Trophoblast cell (in vitro differentiated cells and primary cell): Measurements from ENCODE around the gene TMEM214.

ENCODE experiments used
- DNase-seq, 2 donors: peaks; one replicate each; pipeline ENCODE4 v3.0.0-alpha.2; 2016
- H2AFZ ChIP-seq: 2 replicates; pipeline ENCODE4 v1.6.1; 2013; ENCODE audit warnings: low read length, moderate library complexity, mild to moderate bottlenecking; ENCODE audit not compliant: insufficient read depth, poor library complexity
- H2AK5ac ChIP-seq: 2 replicates; pipeline ENCODE4 v1.6.1; 2013; ENCODE audit warnings: mild to moderate bottlenecking, low read length
- H2BK120ac ChIP-seq: 2 replicates; pipeline ENCODE4 v1.6.1; 2013; ENCODE audit warnings: low read length, mild to moderate bottlenecking, moderate library complexity; ENCODE audit not compliant: insufficient read depth, poor library complexity
- H2BK12ac ChIP-seq: 2 replicates; pipeline ENCODE4 v1.6.1; 2013; ENCODE audit warnings: mild to moderate bottlenecking, low read length, moderate library complexity
- H2BK5ac ChIP-seq: 2 replicates; pipeline ENCODE4 v1.6.1; 2013; ENCODE audit warnings: low read length, low read depth, moderate library complexity, mild to moderate bottlenecking; ENCODE audit not compliant: poor library complexity
- H3K14ac ChIP-seq: 2 replicates; pipeline ENCODE4 v1.6.1; 2013; ENCODE audit warnings: mild to moderate bottlenecking, low read length
- H3K18ac ChIP-seq: 2 replicates; pipeline ENCODE4 v1.6.1; 2013; ENCODE audit warnings: mild to moderate bottlenecking, low read length
- H3K23ac ChIP-seq: 2 replicates; pipeline ENCODE4 v1.6.1; 2013; ENCODE audit warnings: low read length
- H3K27ac ChIP-seq: 2 replicates; pipeline ENCODE4 v1.5.1; 2013; ENCODE audit warnings: low read depth, mild to moderate bottlenecking, inconsistent platforms, low read length, moderate library complexity
- H3K27me3 ChIP-seq: 2 replicates; pipeline ENCODE4 v1.6.1; 2013; ENCODE audit warnings: inconsistent platforms, mild to moderate bottlenecking, low read length, moderate library complexity; ENCODE audit not compliant: insufficient read depth
- H3K36me3 ChIP-seq, 2 experiments: 1 replicate in 1 of 2; 2 replicates in 1 of 2; pipeline ENCODE4 v1.6.1; 2013; ENCODE audit warnings: low read length in 2 of 2, mild to moderate bottlenecking in 2 of 2, moderate library complexity in 1 of 2; ENCODE audit not compliant: insufficient read depth in 2 of 2, control insufficient read depth in 1 of 2
- H3K4ac ChIP-seq: 2 replicates; pipeline ENCODE4 v1.6.1; 2013; ENCODE audit warnings: low read depth, mild to moderate bottlenecking, low read length, moderate library complexity
- H3K4me1 ChIP-seq, 2 experiments: 1 replicate in 1 of 2; 2 replicates in 1 of 2; pipeline ENCODE4 v1.6.1; 2013; ENCODE audit warnings: low read length in 2 of 2, mild to moderate bottlenecking in 2 of 2, moderate library complexity in 1 of 2; ENCODE audit not compliant: insufficient read depth in 2 of 2, control insufficient read depth in 1 of 2
- H3K4me2 ChIP-seq: 2 replicates; pipeline ENCODE4 v1.6.1; 2013; ENCODE audit warnings: inconsistent platforms, mild to moderate bottlenecking, low read length, moderate library complexity
- H3K4me3 ChIP-seq: 2 replicates; pipeline ENCODE4 v1.5.1; 2013; ENCODE audit warnings: mild to moderate bottlenecking, low read depth, low read length, inconsistent platforms
- H3K79me1 ChIP-seq: one replicate; pipeline ENCODE4 v1.6.1; 2013; ENCODE audit warnings: low read length
- H3K79me2 ChIP-seq: 2 replicates; pipeline ENCODE4 v1.6.1; 2013; ENCODE audit warnings: low read length, mild to moderate bottlenecking; ENCODE audit not compliant: control insufficient read depth, insufficient read depth, poor library complexity
- H3K9ac ChIP-seq: 2 replicates; pipeline ENCODE4 v1.6.1; 2013; ENCODE audit warnings: mild to moderate bottlenecking, low read length
- H3K9me3 ChIP-seq: 2 replicates; pipeline ENCODE4 v1.6.1; 2013; ENCODE audit warnings: low read depth, mild to moderate bottlenecking, control low read depth, inconsistent platforms, low read length; ENCODE audit not compliant: insufficient read depth
- H4K12ac ChIP-seq: 2 replicates; pipeline ENCODE4 v1.6.1; 2013; ENCODE audit warnings: low read depth, mild to moderate bottlenecking, low read length, moderate library complexity
- H4K8ac ChIP-seq: 2 replicates; pipeline ENCODE4 v1.6.1; 2013; ENCODE audit warnings: low read depth, mild to moderate bottlenecking, low read length, moderate library complexity
- H4K91ac ChIP-seq: one replicate; pipeline ENCODE4 v1.6.1; 2013; ENCODE audit warnings: low read depth, mild to moderate bottlenecking, low read length, moderate library complexity
- WGBS: extraction: QIAGEN DNeasy Blood & Tissue Kit; methylation state at CpG from one replicate; pipeline ENCODE4 v1.1.7; 2013; ENCODE audit warnings: missing lambda C conversion rate; ENCODE audit not compliant: insufficient read length, insufficient coverage; ENCODE audit errors: extremely low coverage; 5-methylcytosine and 5-hydroxymethylcytosine counted together

TMEM214 gene

DNA sequence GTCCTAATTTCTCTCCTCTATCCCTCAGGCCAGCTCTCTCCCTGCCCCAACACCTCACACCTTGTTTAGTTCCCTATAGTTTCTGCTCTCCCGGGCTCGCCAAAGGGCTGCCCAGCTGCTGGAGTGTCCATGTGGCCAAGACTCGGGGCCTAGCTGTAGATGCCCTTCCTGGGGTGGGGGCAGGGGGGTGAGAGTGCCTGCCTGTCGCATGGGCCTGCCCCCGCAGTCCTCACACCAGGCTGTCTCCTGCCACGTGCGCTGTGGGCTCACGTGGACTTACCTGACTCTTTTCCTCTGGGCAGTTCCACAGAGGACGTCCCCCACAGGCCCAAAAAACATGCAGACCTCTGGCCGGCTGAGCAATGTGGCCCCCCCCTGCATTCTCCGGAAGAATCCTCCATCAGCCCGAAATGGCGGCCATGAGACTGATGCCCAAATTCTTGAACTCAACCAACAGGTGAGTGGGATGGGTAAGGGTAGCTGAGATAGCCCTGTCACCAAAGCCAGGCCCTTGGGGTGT is 7.4 kb upstream of the TMEM214 start:
- Histone ChIP-seq H3K79me2 (no peaks in the 10 kb centered on the region), H2AK5ac (no peak overlapping the region), H2BK5ac (no peak overlapping the region)

DNA sequence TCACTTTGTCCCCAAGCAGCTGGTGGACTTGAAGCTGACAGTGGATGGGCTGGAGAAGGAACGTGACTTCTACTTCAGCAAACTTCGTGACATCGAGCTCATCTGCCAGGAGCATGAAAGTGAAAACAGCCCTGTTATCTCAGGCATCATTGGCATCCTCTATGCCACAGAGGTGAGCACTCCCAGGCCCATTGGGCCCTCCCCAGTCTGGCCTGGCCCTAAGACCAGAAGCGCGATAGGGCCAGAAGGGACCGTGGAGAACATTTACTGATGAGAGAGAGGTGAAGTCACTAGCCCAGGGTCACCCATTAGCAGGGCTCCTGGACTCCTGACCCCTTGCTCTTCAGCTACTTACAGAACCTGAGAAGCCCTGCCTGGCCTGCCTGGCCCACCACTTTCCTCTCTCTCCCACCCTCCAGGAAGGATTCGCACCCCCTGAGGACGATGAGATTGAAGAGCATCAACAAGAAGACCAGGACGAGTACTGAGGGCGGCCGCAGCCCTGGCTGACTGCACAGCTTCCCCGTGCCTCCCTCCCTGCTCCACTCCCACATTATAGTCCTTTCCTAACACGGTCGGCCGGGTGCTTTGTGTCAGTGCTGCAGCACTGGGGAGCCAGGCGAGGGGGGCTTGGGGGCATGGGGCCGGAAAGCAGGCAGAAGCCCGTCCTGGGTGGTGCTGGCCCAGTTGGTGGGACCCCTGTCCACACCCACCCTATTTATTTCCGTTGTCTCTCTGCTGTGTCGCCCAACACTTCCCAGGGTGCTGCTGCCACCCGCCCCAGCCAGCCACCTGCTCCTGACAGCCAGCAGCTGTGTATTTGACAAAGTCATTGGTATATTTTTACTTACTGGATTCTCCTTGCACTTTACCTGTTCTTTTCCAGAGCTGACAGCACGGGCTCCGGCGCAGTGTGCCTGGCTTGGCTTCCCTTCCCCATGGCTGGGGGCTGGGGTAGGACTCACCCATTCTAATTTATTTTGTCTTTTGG is 6.6 kb upstream of the TMEM214 start:
- Histone ChIP-seq H3K9me3 (no peaks in the 10 kb centered on the region), H3K4me1 (peaks cover 11 to 13% of the 10 kb centered on the region in 2 experiments), H2BK12ac (no peak overlapping the region), H3K79me1 (peaks cover 2% of the 10 kb centered on the region), H2BK120ac (no peak overlapping the region), H3K36me3 (peaks cover 39 to 42% of the 10 kb centered on the region in 2 experiments), H2AK5ac (no peak overlapping the region), H3K18ac (no peak overlapping the region), H3K14ac (no peak overlapping the region), H3K4me3 (no peak overlapping the region), H3K23ac (no peak overlapping the region), H3K27ac (no peak overlapping the region), H3K4me2 (no peak overlapping the region), H2BK5ac (no peak overlapping the region), H4K91ac (no peak overlapping the region), H3K27me3 (no peaks in the 10 kb centered on the region), H3K9ac (no peak overlapping the region), H2AFZ (no peak overlapping the region), H3K79me2 (no peaks in the 10 kb centered on the region), H4K12ac (no peak overlapping the region), H4K8ac (no peak overlapping the region), H3K4ac (no peak overlapping the region)
- WGBS = no CpG with 5 or more reads among the region's 24 CpGs
- no peak for DNase-seq

More for the DNA sequence above, 7.4 kb upstream of the TMEM214 start:
- no peak overlapping the region for H3K18ac ChIP-seq
- H3K4me2 ChIP-seq = no peak overlapping the region
- no peak overlapping the region for H2AFZ ChIP-seq
- H4K8ac ChIP-seq = no peak overlapping the region
- DNase-seq = no peak
- no peak overlapping the region for H3K27ac ChIP-seq
- H4K91ac ChIP-seq = no peak overlapping the region
- peaks cover 14% of the 10 kb centered on the region in 2 experiments for H3K4me1 ChIP-seq
- H3K79me1 ChIP-seq = peaks cover 2% of the 10 kb centered on the region
- H3K36me3 ChIP-seq = peaks cover 39 to 42% of the 10 kb centered on the region in 2 experiments
- no CpG with 5 or more reads among the region's 13 CpGs for WGBS
- no peak overlapping the region for H2BK120ac ChIP-seq
- H3K4ac ChIP-seq = no peak overlapping the region
- H3K9ac ChIP-seq = no peak overlapping the region
- no peak overlapping the region for H3K23ac ChIP-seq
- no peak overlapping the region for H4K12ac ChIP-seq
- H3K4me3 ChIP-seq = no peak overlapping the region
- no peak overlapping the region for H2BK12ac ChIP-seq
- no peaks in the 10 kb centered on the region for H3K9me3 ChIP-seq
- H3K27me3 ChIP-seq = no peaks in the 10 kb centered on the region
- H3K14ac ChIP-seq = no peak overlapping the region

GRCh38 chr2:27027211-27027651 is 5.5 kb upstream of the TMEM214 start:
- no peaks in the 10 kb centered on the region for H3K79me2 ChIP-seq
- H3K36me3 ChIP-seq = peaks cover 39 to 42% of the 10 kb centered on the region in 2 experiments
- H4K91ac ChIP-seq = no peak overlapping the region
- H3K4ac ChIP-seq = no peak overlapping the region
- no peak overlapping the region for H4K8ac ChIP-seq
- no peak overlapping the region for H3K27ac ChIP-seq
- no peak overlapping the region for H2BK120ac ChIP-seq
- no peaks in the 10 kb centered on the region for H3K79me1 ChIP-seq
- H2BK5ac ChIP-seq = no peak overlapping the region
- H3K4me3 ChIP-seq = no peak overlapping the region
- no peaks in the 10 kb centered on the region for H3K27me3 ChIP-seq
- no peak overlapping the region for H3K14ac ChIP-seq
- no peak overlapping the region for H4K12ac ChIP-seq
- H2BK12ac ChIP-seq = no peak overlapping the region
- DNase-seq = no peak
- H3K18ac ChIP-seq = peak overlapping the region; percentile 26
- no peak overlapping the region for H2AK5ac ChIP-seq
- no peak overlapping the region for H3K9ac ChIP-seq
- H3K23ac ChIP-seq = no peak overlapping the region
- peaks cover 3 to 4% of the 10 kb centered on the region in 2 experiments for H3K4me1 ChIP-seq
- no CpG with 5 or more reads among the region's 10 CpGs for WGBS
- no peaks in the 10 kb centered on the region for H3K9me3 ChIP-seq
- no peak overlapping the region for H3K4me2 ChIP-seq
- H2AFZ ChIP-seq = no peak overlapping the region

GRCh38 chr2:27029051-27029450 is 3.7 kb upstream of the TMEM214 start:
- Histone ChIP-seq H3K14ac (no peak overlapping the region), H3K18ac (no peak overlapping the region)
- WGBS = no CpG with 5 or more reads among the region's 2 CpGs

More at GRCh38 chr2:27029051-27029450, 3.7 kb upstream of the TMEM214 start:
- Histone ChIP-seq H3K36me3 (peaks cover 30 to 32% of the 10 kb centered on the region in 2 experiments), H4K8ac (no peak overlapping the region), H2AK5ac (no peak overlapping the region), H3K79me2 (peaks cover 9% of the 10 kb centered on the region), H2BK5ac (no peak overlapping the region), H3K4me2 (no peak overlapping the region), H3K4ac (no peak overlapping the region), H2BK120ac (no peak overlapping the region), H4K12ac (no peak overlapping the region), H3K9me3 (no peaks in the 10 kb centered on the region), H4K91ac (no peak overlapping the region), H3K4me3 (no peak overlapping the region), H3K4me1 (peaks cover 6 to 8% of the 10 kb centered on the region in 2 experiments), H2AFZ (no peak overlapping the region), H3K27ac (no peak overlapping the region), H3K79me1 (peaks cover 9% of the 10 kb centered on the region), H2BK12ac (no peak overlapping the region), H3K27me3 (no peaks in the 10 kb centered on the region), H3K23ac (no peak overlapping the region), H3K9ac (no peak overlapping the region)
- DNase-seq = no peak
